Cardiac fibroblast (primary cell): Measurements from ENCODE around the gene PADI3.

Experiments used
- DNase-seq, 2 donors: peaks; one replicate each; pipeline versions ENCODE4 v3.0.0 to v3.0.0-alpha.2; 2010; ENCODE audit warnings: low read depth in 2 of 2
- H3K4me3 ChIP-seq, 2 donors: replicated peaks in 1 of 2; 1 replicate in 1 of 2; 2 replicates in 1 of 2; pipeline ENCODE4 v1.5.1; 2011; ENCODE audit warnings: low read depth in 2 of 2, low read length in 2 of 2, mild to moderate bottlenecking in 2 of 2, moderate library complexity in 1 of 2
- TF ChIP-seq, protein P1 (sequence below): IDR thresholded peaks from one replicate; pipeline ENCODE4 v1.5.1; 2011; ENCODE audit warnings: low read depth, mild to moderate bottlenecking, low read length, inconsistent platforms

Gene PADI3

DNA sequence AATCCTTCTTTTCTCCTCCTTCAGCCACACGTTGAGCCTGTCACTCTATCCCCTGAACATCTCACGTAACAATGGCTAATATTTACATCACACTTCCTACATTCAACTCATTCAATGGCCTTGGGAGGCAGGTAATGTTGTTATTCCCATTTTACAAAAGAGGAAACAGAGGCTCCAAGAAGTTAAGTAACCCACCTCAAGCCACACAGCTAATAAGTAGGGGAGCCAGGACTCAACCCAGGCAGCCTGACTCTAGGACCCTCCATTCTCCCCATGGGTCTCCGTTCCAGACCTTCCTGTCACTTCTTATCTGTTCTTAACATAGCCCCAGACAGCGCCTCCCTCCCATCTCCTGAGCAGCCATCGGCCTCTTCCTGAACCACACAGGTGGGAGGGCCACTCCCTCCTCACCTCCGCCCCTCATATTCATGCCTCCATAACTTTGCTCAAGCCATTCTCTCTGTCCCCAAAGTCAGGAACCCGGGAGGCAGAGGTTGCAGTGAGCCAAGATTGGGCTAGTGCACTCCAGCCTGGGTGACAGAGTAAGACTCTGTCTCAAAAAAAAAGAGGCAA, 61.3 kb downstream of the PADI3 start:
- H3K4me3 ChIP-seq, result no peak overlapping the region
- TF ChIP-seq, protein P1, sequence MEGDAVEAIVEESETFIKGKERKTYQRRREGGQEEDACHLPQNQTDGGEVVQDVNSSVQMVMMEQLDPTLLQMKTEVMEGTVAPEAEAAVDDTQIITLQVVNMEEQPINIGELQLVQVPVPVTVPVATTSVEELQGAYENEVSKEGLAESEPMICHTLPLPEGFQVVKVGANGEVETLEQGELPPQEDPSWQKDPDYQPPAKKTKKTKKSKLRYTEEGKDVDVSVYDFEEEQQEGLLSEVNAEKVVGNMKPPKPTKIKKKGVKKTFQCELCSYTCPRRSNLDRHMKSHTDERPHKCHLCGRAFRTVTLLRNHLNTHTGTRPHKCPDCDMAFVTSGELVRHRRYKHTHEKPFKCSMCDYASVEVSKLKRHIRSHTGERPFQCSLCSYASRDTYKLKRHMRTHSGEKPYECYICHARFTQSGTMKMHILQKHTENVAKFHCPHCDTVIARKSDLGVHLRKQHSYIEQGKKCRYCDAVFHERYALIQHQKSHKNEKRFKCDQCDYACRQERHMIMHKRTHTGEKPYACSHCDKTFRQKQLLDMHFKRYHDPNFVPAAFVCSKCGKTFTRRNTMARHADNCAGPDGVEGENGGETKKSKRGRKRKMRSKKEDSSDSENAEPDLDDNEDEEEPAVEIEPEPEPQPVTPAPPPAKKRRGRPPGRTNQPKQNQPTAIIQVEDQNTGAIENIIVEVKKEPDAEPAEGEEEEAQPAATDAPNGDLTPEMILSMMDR, result no peak
- no peak for DNase-seq

DNA sequence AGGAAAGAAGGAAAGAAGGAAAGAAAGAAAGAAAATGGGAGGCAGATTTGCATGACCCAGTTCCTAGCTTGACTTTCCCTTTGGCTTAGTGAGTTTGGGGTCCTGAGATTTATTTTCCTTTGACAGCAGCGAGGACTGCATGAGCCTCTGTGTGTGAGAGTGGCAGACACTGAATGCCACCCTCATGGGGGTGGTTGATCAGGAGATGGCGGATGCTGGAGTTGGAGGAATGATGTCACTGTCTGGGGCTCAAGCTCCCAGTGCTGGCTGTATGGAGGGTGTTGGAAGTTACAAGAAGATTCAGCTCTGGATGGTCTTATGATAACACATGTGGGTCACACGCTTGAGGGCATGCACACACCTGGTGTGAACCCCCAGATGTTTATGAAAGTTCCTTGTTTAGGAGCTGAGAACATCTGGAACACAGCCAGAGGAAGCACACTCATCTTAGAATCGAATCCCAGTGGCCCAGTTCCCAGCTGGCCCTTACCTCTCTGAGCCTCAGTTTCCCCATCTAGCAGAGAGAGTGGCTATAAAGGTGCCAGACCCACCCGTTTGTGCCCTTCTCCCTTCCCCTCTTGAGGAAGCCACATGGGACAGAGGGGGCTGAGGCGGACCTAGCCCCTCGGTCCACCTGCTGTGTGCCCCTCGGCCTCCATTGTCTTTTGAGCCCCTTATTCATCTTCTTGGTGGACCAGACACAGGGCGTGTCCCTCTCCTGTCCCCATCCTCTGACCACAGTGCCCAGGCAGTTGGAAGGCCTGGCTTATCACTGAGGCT, 64.8 kb downstream of the PADI3 start:
- DNase-seq, result no peak
- no peak overlapping the region for H3K4me3 ChIP-seq
- TF ChIP-seq, protein P1, result no peak

DNA sequence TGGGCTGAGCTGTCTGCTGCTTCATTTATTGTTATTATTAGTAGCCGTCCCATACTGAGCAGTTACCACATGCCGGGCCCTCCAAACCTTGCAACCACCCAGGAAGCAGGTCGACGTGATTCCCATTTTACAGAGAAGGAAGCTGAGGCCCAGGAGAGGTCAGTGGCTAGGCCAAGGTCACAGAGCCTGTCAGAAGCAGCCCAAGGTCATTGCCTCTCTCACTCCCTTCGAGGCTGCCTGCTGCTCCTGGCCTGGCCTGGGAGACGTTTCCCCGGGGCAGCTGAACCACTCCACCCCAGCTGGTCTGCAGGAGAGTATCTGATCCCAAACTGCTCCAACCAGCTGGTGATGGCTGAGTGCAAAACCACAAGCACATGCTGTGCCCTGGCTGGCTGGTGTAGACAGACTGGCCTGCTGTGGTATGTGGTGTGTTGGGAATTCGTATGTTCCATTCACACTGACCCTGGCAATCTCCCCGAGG, 65.6 kb downstream of the PADI3 start:
- TF ChIP-seq, protein P1, result no peak
- H3K4me3 ChIP-seq, result no peak overlapping the region
- no peak for DNase-seq

DNA sequence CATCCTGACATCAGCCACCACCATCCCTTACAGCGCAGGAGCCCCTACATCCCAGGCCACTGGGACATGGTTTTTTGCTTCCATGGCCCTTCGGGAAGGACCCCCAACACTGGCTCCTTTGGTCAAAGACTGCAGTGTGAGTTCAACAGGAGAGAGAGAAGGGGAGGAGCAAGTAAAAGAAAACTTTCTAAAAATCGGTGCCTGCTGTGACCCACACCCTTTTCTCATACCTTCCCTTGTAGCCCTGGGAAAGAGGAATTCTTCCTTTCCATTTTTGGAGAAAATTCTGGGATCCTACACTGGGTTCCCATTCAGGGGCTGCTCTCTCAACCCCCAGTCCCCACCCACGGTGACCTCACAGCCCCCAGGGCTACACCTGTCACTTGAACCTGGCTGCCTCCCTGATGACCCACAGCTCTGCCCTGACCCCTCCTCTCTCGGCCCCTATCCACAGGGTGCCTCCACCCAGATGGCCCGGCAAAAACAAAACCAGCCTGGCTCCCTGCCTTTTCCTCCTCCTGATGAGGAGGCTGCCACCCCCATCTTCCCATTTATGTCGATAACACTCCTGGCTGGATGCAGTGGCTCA, 66.7 kb downstream of the PADI3 start:
- no peak for DNase-seq
- TF ChIP-seq, protein P1, result no peak
- no peak overlapping the region for H3K4me3 ChIP-seq

DNA sequence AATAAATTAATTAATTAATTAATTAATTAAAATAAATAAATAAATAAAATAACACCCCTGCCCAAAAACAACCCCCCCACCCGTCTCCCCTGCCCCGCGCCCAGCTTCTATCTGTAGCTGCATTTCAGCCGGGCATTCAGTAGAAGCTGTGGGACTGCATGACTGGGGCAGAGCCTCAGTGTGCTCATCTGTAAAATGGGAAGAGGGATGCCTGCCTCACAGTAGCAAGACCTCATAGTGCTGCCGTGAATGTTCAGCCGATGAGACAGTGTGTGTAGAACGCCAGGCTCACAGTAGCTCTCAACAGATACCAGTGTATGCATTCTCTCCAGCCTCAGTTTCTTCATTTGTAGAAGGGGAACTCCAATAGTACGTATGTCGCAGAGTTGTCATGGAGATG, 67.8 kb downstream of the PADI3 start:
- no peak overlapping the region for H3K4me3 ChIP-seq
- no peak for DNase-seq
- TF ChIP-seq, protein P1, result no peak

DNA sequence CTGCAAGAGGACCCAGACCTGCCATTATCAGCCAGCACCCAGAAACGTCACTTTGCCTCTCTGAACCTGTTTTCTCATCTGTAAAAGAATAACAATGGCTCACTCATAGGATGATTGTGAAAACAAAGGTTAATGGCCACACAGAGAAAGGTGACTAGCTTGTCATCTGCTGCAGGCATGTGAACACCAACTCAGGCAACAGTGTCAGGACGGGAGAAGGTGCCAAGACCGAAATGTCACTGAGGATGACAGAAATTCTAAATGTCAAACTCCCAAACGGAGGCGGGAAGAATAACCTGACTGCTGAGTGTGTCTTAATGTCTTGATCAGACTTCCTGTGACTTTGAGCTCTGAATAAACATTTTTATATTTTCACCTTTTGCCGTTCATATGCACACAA, 69.4 kb downstream of the PADI3 start:
- TF ChIP-seq, protein P1, result no peak
- no peak for DNase-seq

More for the DNA sequence above, 69.4 kb downstream of the PADI3 start:
- no peak overlapping the region for H3K4me3 ChIP-seq
